Smooth muscle cell (in vitro differentiated cells): Measurements from ENCODE around the gene LRATD1. TPM values are rescaled to one million over a fixed set of nuclear protein-coding genes. Genes with fewer than 3 reads are reported as not detected.

Source experiments
- DNase-seq: peaks from one replicate; lab custom pipeline; 2025; ENCODE audit not compliant: unreplicated experiment; lab: John Stamatoyannopoulos, UW
- H2AFZ ChIP-seq: fragments of 200-600 bp; sonication (generic); 2 replicates; pipeline ENCODE4 v1.6.0; 2016; ENCODE audit warnings: antibody characterized with exemption, low read depth, mild to moderate bottlenecking
- H3F3A ChIP-seq: fragments of 200-600 bp; sonication (generic); 2 replicates; pipeline ENCODE4 v1.6.0; 2017; ENCODE audit warnings: antibody characterized with exemption, low read depth
- H3K27ac ChIP-seq: fragments of 200-600 bp; sonication (generic); 2 replicates; pipeline ENCODE4 v1.5.1; 2016; ENCODE audit warnings: low read depth, mild to moderate bottlenecking
- H3K27me3 ChIP-seq: fragments of 200-600 bp; sonication (generic); 2 replicates; pipeline ENCODE4 v1.6.1; 2016; ENCODE audit warnings: low read depth, mild to moderate bottlenecking
- H3K36me3 ChIP-seq: fragments of 200-600 bp; sonication (generic); 2 replicates; pipeline ENCODE4 v1.5.1; 2016; ENCODE audit warnings: low read depth
- H3K4me1 ChIP-seq: fragments of 200-600 bp; sonication (generic); 2 replicates; pipeline ENCODE4 v1.5.1; 2016; ENCODE audit warnings: low read depth
- H3K4me2 ChIP-seq: fragments of 200-600 bp; sonication (generic); 2 replicates; pipeline ENCODE4 v1.6.0; 2016; ENCODE audit warnings: mild to moderate bottlenecking
- H3K4me3 ChIP-seq: fragments of 200-600 bp; sonication (generic); 2 replicates; pipeline ENCODE4 v1.5.1; 2016; ENCODE audit warnings: mild to moderate bottlenecking
- H3K79me2 ChIP-seq: fragments of 200-600 bp; sonication (generic); 2 replicates; pipeline ENCODE4 v1.6.0; 2016; ENCODE audit warnings: low read depth, mild to moderate bottlenecking
- H3K9ac ChIP-seq: fragments of 200-600 bp; sonication (generic); 2 replicates; pipeline ENCODE4 v1.6.0; 2016; ENCODE audit warnings: low read depth
- H3K9me3 ChIP-seq: fragments of 200-600 bp; sonication (generic); replicated peaks from 2 replicates; pipeline ENCODE4 v1.5.1; 2016; ENCODE audit warnings: low read depth
- H4K20me1 ChIP-seq: fragments of 200-600 bp; sonication (generic); 2 replicates; pipeline ENCODE4 v1.6.0; 2016; ENCODE audit warnings: low read depth
- WGBS: methylation state at CpG from one replicate; pipeline ENCODE4 v1.1.7; 2016; ENCODE audit warnings: low lambda C conversion rate; 5-methylcytosine and 5-hydroxymethylcytosine counted together
- polyA plus RNA-seq: library from polyadenylated mRNA; unstranded; fragments of >200 nt; fragmentation: Nextera tagmentation; extraction: Ambion mirVana; gene quantifications from 2 replicates; pipeline ENCODE4 v1.2.1, GENCODE V29; 2016
- total RNA-seq: library from RNA; depleted of rRNA; stranded (reverse); fragments of >200 nt; gene quantifications from 2 replicates; pipeline ENCODE4 v1.2.3, GENCODE V29; 2014
- TF ChIP-seq, protein P1 (sequence below): fragments of 200-600 bp; sonication (generic); IDR thresholded peaks from 2 replicates; pipeline ENCODE4 v1.5.1; 2017; ENCODE audit warnings: borderline replicate concordance, mild to moderate bottlenecking, antibody characterized with exemption; ENCODE audit not compliant: insufficient read depth, poor library complexity, severe bottlenecking

Gene LRATD1
- total and polyA plus RNA-seq, 2 experiments from 2014 or later: 4.6 to 9.3 TPM

DNA sequence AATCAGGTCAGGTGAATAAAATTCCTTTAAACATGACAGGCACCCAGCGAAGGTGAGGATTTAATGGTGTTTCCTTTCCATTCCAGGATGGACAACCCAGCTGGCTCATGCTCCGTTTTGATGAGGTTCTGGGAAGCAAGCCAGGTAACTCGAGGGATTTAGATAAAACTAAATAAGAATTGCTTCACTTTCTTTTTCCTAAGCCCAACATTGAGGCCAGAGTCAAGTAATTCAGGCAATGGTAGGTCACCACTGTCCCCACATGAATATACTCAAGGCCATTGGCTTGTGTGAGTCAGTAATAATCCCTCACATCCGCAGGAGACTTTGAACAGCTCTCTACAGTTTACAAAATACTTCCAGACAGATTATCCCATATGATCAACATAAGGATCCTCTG is 16.2 kb upstream of the LRATD1 start:
- Histone ChIP-seq H3K4me3 (no peak overlapping the region), H4K20me1 (no peaks in the 10 kb centered on the region), H3F3A (no peaks in the 10 kb centered on the region), H3K9me3 (no peaks in the 10 kb centered on the region), H3K27ac (no peak overlapping the region), H3K79me2 (no peaks in the 10 kb centered on the region), H3K4me1 (no peaks in the 10 kb centered on the region), H3K36me3 (no peaks in the 10 kb centered on the region), H3K4me2 (no peak overlapping the region), H2AFZ (no peak overlapping the region), H3K27me3 (no peaks in the 10 kb centered on the region), H3K9ac (no peak overlapping the region)
- TF ChIP-seq, protein P1, sequence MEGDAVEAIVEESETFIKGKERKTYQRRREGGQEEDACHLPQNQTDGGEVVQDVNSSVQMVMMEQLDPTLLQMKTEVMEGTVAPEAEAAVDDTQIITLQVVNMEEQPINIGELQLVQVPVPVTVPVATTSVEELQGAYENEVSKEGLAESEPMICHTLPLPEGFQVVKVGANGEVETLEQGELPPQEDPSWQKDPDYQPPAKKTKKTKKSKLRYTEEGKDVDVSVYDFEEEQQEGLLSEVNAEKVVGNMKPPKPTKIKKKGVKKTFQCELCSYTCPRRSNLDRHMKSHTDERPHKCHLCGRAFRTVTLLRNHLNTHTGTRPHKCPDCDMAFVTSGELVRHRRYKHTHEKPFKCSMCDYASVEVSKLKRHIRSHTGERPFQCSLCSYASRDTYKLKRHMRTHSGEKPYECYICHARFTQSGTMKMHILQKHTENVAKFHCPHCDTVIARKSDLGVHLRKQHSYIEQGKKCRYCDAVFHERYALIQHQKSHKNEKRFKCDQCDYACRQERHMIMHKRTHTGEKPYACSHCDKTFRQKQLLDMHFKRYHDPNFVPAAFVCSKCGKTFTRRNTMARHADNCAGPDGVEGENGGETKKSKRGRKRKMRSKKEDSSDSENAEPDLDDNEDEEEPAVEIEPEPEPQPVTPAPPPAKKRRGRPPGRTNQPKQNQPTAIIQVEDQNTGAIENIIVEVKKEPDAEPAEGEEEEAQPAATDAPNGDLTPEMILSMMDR: no peak
- WGBS: 83% methylated on average over 4 of the region's 4 CpGs
- no peak for DNase-seq

DNA sequence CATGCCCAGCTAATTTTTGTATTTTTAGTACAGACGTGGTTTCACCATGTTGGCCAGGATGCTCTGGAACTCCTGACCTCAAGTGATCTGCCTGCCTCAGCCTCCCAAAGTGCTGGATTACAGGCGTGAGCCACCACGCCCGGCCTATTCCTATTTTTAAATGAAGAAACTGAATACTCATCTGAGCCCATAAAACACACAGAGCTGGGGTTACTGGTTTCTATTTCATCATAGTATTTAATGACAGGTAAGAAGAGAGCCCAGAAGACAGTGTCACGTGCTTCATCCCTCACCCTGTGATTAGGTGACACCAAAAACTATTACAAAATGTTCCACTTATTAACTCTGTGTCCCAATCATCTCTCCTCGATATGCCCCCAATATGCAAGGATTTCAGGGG is 15.6 kb upstream of the LRATD1 start:
- Histone ChIP-seq H3K27me3 (no peaks in the 10 kb centered on the region), H3K79me2 (no peaks in the 10 kb centered on the region), H3K4me3 (no peak overlapping the region), H2AFZ (no peak overlapping the region), H4K20me1 (no peaks in the 10 kb centered on the region), H3K27ac (no peak overlapping the region), H3K36me3 (no peaks in the 10 kb centered on the region), H3K9ac (no peak overlapping the region), H3F3A (no peaks in the 10 kb centered on the region), H3K4me1 (no peaks in the 10 kb centered on the region), H3K4me2 (no peak overlapping the region), H3K9me3 (no peaks in the 10 kb centered on the region)
- DNase-seq: no peak
- WGBS: 86% methylated on average over 6 of the region's 6 CpGs
- TF ChIP-seq, protein P1: no peak

DNA sequence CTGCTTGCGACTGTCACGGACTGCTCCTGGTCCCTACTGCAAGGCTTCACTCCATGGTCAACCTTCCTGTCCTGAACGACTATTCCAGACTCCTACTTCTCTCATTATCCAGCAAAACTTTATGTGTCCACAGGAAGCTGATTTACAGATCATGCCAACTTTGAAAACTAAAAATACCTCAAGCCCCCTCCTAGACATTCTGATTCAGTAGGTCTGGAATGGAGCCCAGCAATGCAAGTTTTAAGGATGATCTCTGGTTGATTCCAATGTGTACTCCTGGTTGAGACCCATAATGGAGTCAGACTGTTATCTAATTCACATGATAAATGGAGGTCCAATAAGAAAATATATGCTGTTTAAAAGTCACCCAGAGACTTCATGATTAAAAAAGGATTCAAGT is 13.1 kb upstream of the LRATD1 start:
- no peak overlapping the region for H3K4me2 ChIP-seq
- H3F3A ChIP-seq: no peaks in the 10 kb centered on the region
- DNase-seq: no peak
- no peaks in the 10 kb centered on the region for H3K9me3 ChIP-seq
- no peak overlapping the region for H3K4me3 ChIP-seq
- no peak overlapping the region for H3K27ac ChIP-seq
- H3K9ac ChIP-seq: no peak overlapping the region
- H3K27me3 ChIP-seq: no peaks in the 10 kb centered on the region
- no peaks in the 10 kb centered on the region for H4K20me1 ChIP-seq
- H3K36me3 ChIP-seq: no peaks in the 10 kb centered on the region
- no peaks in the 10 kb centered on the region for H3K4me1 ChIP-seq
- TF ChIP-seq, protein P1: no peak
- H3K79me2 ChIP-seq: no peaks in the 10 kb centered on the region
- no peak overlapping the region for H2AFZ ChIP-seq
- WGBS: 77% methylated on average over 3 of the region's 3 CpGs

DNA sequence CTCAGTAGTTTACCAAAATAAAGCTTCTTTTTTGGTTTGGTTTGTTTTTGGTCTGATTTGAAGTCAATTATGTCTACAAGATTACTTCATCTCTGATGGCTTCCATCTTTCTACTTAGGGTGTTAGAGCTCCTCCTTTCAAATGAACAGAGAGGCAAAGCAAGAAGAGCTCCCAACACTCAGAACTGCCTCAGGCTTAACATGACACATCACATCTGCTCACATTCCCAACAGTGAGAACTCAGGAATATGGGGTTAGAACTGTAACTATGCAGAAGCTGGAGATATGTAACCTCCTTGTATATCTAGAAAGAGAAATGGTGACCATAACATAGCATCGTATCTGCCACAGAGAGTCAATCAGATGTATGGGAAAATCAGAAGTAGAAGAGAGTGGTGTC is 11.4 kb upstream of the LRATD1 start:
- no peaks in the 10 kb centered on the region for H3K79me2 ChIP-seq
- no peaks in the 10 kb centered on the region for H3K9me3 ChIP-seq
- TF ChIP-seq, protein P1: no peak
- no peaks in the 10 kb centered on the region for H3F3A ChIP-seq
- 85% methylated on average over 1 of the region's 1 CpG for WGBS
- no peak overlapping the region for H3K9ac ChIP-seq
- H2AFZ ChIP-seq: no peak overlapping the region
- no peaks in the 10 kb centered on the region for H3K4me1 ChIP-seq
- H3K4me2 ChIP-seq: no peak overlapping the region
- H3K27me3 ChIP-seq: peaks cover 2% of the 10 kb centered on the region
- H3K4me3 ChIP-seq: no peak overlapping the region
- H3K36me3 ChIP-seq: no peaks in the 10 kb centered on the region
- DNase-seq: no peak
- no peaks in the 10 kb centered on the region for H4K20me1 ChIP-seq
- no peak overlapping the region for H3K27ac ChIP-seq
